Keratinocyte (primary cell): Measurements from ENCODE around the gene LPIN3.

ENCODE experiments used
- EZH2 ChIP-seq: IDR thresholded peaks from one replicate; pipeline ENCODE4 v1.6.1; 2012; ENCODE audit warnings: inconsistent platforms, mild to moderate bottlenecking, low read length, moderate library complexity
- TF ChIP-seq, protein P1 (sequence below), 3 experiments: IDR thresholded peaks in 1 of 3; conservative IDR thresholded peaks in 1 of 3; optimal IDR thresholded peaks in 1 of 3; 2 replicates in 2 of 3; 3 replicates in 1 of 3; pipeline versions ENCODE3 to v1.5.1; 2011; ENCODE audit warnings: low read length in 3 of 3, mild to moderate bottlenecking in 3 of 3, moderate library complexity in 2 of 3, control low read depth in 1 of 3, inconsistent platforms in 1 of 3; ENCODE audit not compliant: insufficient read depth in 2 of 3; ENCODE audit errors: extremely low read depth in 1 of 3

DNA sequence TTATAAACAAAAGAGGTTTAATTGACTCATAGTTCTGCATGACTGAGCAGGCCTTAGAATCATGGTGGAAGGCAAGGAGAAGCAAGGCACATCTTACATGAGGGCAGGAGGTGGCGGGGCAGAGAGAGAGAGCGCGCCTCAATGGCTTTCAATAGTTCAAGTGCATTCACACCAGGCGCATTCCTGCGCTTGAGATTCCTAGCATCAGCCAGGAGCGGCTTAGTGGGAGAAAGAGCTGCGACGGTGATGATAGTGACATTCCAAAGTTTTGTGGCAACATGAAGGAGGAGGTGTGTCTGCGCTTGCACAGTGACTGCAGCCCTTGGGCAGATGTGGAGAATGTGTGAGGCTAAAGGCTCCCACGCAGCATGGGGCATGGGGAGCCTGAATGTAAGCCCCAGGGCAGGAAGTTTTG lies 51.0 kb downstream of the LPIN3 start:
- TF ChIP-seq, protein P1, sequence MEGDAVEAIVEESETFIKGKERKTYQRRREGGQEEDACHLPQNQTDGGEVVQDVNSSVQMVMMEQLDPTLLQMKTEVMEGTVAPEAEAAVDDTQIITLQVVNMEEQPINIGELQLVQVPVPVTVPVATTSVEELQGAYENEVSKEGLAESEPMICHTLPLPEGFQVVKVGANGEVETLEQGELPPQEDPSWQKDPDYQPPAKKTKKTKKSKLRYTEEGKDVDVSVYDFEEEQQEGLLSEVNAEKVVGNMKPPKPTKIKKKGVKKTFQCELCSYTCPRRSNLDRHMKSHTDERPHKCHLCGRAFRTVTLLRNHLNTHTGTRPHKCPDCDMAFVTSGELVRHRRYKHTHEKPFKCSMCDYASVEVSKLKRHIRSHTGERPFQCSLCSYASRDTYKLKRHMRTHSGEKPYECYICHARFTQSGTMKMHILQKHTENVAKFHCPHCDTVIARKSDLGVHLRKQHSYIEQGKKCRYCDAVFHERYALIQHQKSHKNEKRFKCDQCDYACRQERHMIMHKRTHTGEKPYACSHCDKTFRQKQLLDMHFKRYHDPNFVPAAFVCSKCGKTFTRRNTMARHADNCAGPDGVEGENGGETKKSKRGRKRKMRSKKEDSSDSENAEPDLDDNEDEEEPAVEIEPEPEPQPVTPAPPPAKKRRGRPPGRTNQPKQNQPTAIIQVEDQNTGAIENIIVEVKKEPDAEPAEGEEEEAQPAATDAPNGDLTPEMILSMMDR (optimal IDR thresholded peaks at IDR 0.05 in 1 of 3, IDR thresholded peaks at IDR 0.05 in 1 of 3, conservative IDR thresholded peaks at IDR 0.05 in 1 of 3; ENCODE audit: extremely low read depth in 1 of 3, insufficient read depth in 2 of 3, low read length in 3 of 3): no peak
- TF ChIP-seq EZH2: no peak
